ENCODE data around the gene MRPS35. TPM values are rescaled to one million over a fixed set of nuclear protein-coding genes. Genes with fewer than 3 reads are reported as not detected.

The MRPS35 gene
- total RNA-seq, 1 donor from 2014 or later, result 31.0 TPM

DNA sequence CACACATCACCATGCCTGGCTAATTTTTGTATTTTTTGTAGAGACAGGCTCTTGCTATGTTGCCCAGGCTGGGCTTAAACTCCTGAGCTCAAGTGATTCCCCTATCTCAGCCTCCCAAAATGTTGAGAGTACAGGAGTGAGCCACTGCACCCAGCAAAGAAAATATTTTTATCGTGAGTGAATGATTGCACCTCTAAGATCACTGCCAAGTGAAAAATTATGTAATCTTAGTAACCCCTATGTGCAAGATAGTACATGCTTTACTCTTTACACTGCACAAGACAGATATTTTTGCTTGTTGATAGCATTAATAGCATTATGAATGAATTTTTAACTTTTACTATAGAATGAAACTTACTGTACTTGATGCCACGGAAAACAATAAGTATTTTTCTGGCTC, 3.4 kb upstream of the MRPS35 start:
- no peak overlapping the region for H3K4me3 Mint-ChIP-seq (ENCODE audit: unreplicated experiment)
- H3K27ac Mint-ChIP-seq (ENCODE audit: unreplicated experiment), result no peak overlapping the region
- H3K9me3 Mint-ChIP-seq (ENCODE audit: unreplicated experiment), result no peaks in the 10 kb centered on the region
- no peaks in the 10 kb centered on the region for H3K36me3 Mint-ChIP-seq (ENCODE audit: unreplicated experiment)
- DNase-seq (ENCODE audit: extremely low spot score, unreplicated experiment), result no peak
- TF ChIP-seq CTCF (IDR thresholded peaks at IDR 0.05), result no peak
- no peaks in the 10 kb centered on the region for H3K27me3 Mint-ChIP-seq (ENCODE audit: unreplicated experiment)
- peaks cover 17% of the 10 kb centered on the region for H3K4me1 Mint-ChIP-seq (ENCODE audit: unreplicated experiment)

- Mint-ChIP-seq H3K27ac (ENCODE audit: unreplicated experiment) (no peak overlapping the region), H3K4me3 (ENCODE audit: unreplicated experiment) (no peak overlapping the region), H3K4me1 (ENCODE audit: unreplicated experiment) (peaks cover 20% of the 10 kb centered on the region), H3K36me3 (ENCODE audit: unreplicated experiment) (peaks cover 2% of the 10 kb centered on the region), H3K9me3 (ENCODE audit: unreplicated experiment) (no peaks in the 10 kb centered on the region), H3K27me3 (ENCODE audit: unreplicated experiment) (no peaks in the 10 kb centered on the region)
- TF ChIP-seq CTCF (IDR thresholded peaks at IDR 0.05), result no peak
- DNase-seq (ENCODE audit: extremely low spot score, unreplicated experiment), result no peak
These were observed 1.3 kb upstream of the MRPS35 start for GRCh38 chr12:27709212-27709931.

DNA sequence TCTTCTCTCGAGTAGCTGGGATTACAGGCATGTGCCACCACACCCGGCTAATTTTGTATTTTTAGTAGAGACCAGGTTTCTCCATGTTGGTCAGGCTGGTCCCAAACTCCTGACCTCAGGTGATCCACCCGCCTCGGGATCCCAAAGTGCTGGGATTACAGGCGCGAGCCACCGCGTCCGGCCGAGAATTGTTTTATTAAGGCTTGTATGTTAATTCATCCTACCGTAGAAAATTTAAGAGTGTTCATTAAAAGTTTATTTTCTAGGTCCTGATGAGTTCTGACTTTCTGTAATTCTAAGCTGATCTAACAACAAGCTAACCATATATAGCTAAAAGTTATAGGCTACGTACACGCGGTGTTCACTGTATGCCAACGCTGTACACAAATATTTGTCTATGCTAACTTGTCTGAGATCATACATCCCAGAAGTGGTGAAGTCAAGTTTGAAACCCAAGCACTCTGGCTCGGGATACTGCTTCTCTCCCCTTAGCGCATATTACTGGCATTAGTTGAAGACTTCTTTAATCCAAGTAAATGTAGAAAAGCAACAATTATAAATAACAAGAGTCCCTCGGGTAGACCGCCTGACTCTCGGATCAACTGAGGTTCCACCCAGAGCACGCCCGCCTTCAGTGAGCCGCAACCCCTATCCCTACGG, 570 bp upstream of the MRPS35 start:
- peak overlapping the region; percentile 95 for H3K27ac Mint-ChIP-seq (ENCODE audit: unreplicated experiment)
- no peak for DNase-seq (ENCODE audit: extremely low spot score, unreplicated experiment)
- no peaks in the 10 kb centered on the region for H3K27me3 Mint-ChIP-seq (ENCODE audit: unreplicated experiment)
- peaks cover 2% of the 10 kb centered on the region for H3K36me3 Mint-ChIP-seq (ENCODE audit: unreplicated experiment)
- TF ChIP-seq CTCF (IDR thresholded peaks at IDR 0.05), result no peak
- H3K9me3 Mint-ChIP-seq (ENCODE audit: unreplicated experiment), result no peaks in the 10 kb centered on the region
- peaks cover 20% of the 10 kb centered on the region for H3K4me1 Mint-ChIP-seq (ENCODE audit: unreplicated experiment)
- peak overlapping the region; percentile 92 for H3K4me3 Mint-ChIP-seq (ENCODE audit: unreplicated experiment)

DNA sequence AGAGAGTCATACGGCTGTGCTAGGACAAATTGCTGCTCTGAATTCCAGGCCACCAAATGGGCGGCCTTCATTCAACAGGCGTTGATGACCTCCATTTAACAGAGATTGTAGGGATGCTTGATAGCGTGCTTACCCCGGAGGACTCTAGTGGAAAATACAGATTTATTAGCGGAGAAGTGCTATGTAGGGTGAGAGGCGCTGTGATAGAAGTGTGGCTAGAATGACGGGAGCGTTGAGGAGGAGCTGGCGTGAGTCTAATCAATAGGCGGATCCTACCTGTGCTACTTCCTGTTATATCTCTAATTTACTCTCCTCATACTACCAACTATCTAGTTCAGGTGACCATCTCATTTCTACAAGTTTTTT, 668 bp downstream of the MRPS35 start:
- peak overlapping the region; percentile 95 for H3K27ac Mint-ChIP-seq (ENCODE audit: unreplicated experiment)
- peak overlapping the region; percentile 92 for H3K4me3 Mint-ChIP-seq (ENCODE audit: unreplicated experiment)
- peaks cover 5% of the 10 kb centered on the region for H3K36me3 Mint-ChIP-seq (ENCODE audit: unreplicated experiment)
- TF ChIP-seq CTCF (IDR thresholded peaks at IDR 0.05), result no peak
- no peaks in the 10 kb centered on the region for H3K9me3 Mint-ChIP-seq (ENCODE audit: unreplicated experiment)
- no peaks in the 10 kb centered on the region for H3K27me3 Mint-ChIP-seq (ENCODE audit: unreplicated experiment)
- no peak for DNase-seq (ENCODE audit: extremely low spot score, unreplicated experiment)
- peaks cover 20% of the 10 kb centered on the region for H3K4me1 Mint-ChIP-seq (ENCODE audit: unreplicated experiment)

- H3K4me1 Mint-ChIP-seq (ENCODE audit: unreplicated experiment), result peaks cover 20% of the 10 kb centered on the region
- peak overlapping the region; percentile 92 for H3K4me3 Mint-ChIP-seq (ENCODE audit: unreplicated experiment)
- H3K36me3 Mint-ChIP-seq (ENCODE audit: unreplicated experiment), result peaks cover 6% of the 10 kb centered on the region
- DNase-seq (ENCODE audit: extremely low spot score, unreplicated experiment), result no peak
- TF ChIP-seq CTCF (IDR thresholded peaks at IDR 0.05), result no peak
- H3K9me3 Mint-ChIP-seq (ENCODE audit: unreplicated experiment), result no peaks in the 10 kb centered on the region
- no peak overlapping the region for H3K27ac Mint-ChIP-seq (ENCODE audit: unreplicated experiment)
- H3K27me3 Mint-ChIP-seq (ENCODE audit: unreplicated experiment), result no peaks in the 10 kb centered on the region
These were observed 1.3 kb downstream of the MRPS35 start for GRCh38 chr12:27711967-27712366.

Data from osteocyte (in vitro differentiated cells).